HG02938 (cell line): ENCODE data around the gene FAM120B.

Source experiments
- ATAC-seq: cut with Tn5 transposase; IDR thresholded peaks from one replicate; pipeline ENCODE4 v1.9.1; 2021; ENCODE audit warnings: mild to moderate bottlenecking, moderate library complexity; ENCODE audit not compliant: unreplicated experiment

The FAM120B gene

GRCh38 chr6:170410241-170410640 lies 103.7 kb downstream of the FAM120B start:
- no peak for ATAC-seq

- ATAC-seq, result no peak
Measured at GRCh38 chr6:170415318-170415717, 108.8 kb downstream of the FAM120B start.

- no peak for ATAC-seq
Measured at GRCh38 chr6:170416303-170416702, 109.7 kb downstream of the FAM120B start.

GRCh38 chr6:170416959-170417606 lies 110.5 kb downstream of the FAM120B start:
- no peak for ATAC-seq

- no peak for ATAC-seq
Measured at GRCh38 chr6:170417881-170418280, 111.3 kb downstream of the FAM120B start.

GRCh38 chr6:170420283-170420682 lies 113.7 kb downstream of the FAM120B start:
- ATAC-seq, result no peak

GRCh38 chr6:170420791-170421776 lies 114.5 kb downstream of the FAM120B start:
- ATAC-seq, result no peak

- no peak for ATAC-seq
Measured at GRCh38 chr6:170421921-170422320, 115.4 kb downstream of the FAM120B start.

- ATAC-seq, result no peak
Measured at GRCh38 chr6:170423030-170423429, 116.5 kb downstream of the FAM120B start.

GRCh38 chr6:170423814-170424603 lies 117.5 kb downstream of the FAM120B start:
- ATAC-seq, result no peak

- no peak for ATAC-seq
Measured at GRCh38 chr6:170424604-170425126, 118.1 kb downstream of the FAM120B start.

- no peak for ATAC-seq
Measured at GRCh38 chr6:170429450-170429849, 122.9 kb downstream of the FAM120B start.

- ATAC-seq, result no peak
Measured at GRCh38 chr6:170433163-170434116, 126.9 kb downstream of the FAM120B start.

GRCh38 chr6:170434117-170434820 lies 127.7 kb downstream of the FAM120B start:
- no peak for ATAC-seq

- no peak for ATAC-seq
Measured at GRCh38 chr6:170434821-170435155, 128.2 kb downstream of the FAM120B start.

GRCh38 chr6:170435766-170436165 lies 129.2 kb downstream of the FAM120B start:
- no peak for ATAC-seq

GRCh38 chr6:170436209-170436809 lies 129.8 kb downstream of the FAM120B start:
- no peak for ATAC-seq

GRCh38 chr6:170437719-170438401 lies 131.3 kb downstream of the FAM120B start:
- ATAC-seq, result no peak
